Osteoblast (primary cell): Measurements from ENCODE around the gene DCTN5. TPM values are rescaled to one million over a fixed set of nuclear protein-coding genes. Genes with fewer than 3 reads are reported as not detected.
"Not testable (repeated sequence)": the region's sequence is repeated elsewhere in the genome, so short reads cannot be mapped to it uniquely, and the experiment has no call there.

Experiments
- DNase-seq: peaks from one replicate; pipeline ENCODE4 v3.0.0; 2011; ENCODE audit warnings: low spot score, mixed read lengths; ENCODE audit not compliant: insufficient read length; ENCODE audit errors: missing footprints
- H2AFZ ChIP-seq: 2 replicates; pipeline ENCODE4 v1.6.0; 2011; ENCODE audit warnings: mild to moderate bottlenecking, low read length
- H3K27ac ChIP-seq: 2 replicates; pipeline ENCODE4 v1.5.1; 2011; ENCODE audit warnings: mild to moderate bottlenecking, low read depth, low read length, moderate library complexity
- H3K27me3 ChIP-seq: 2 replicates; pipeline ENCODE4 v1.6.0; 2012; ENCODE audit warnings: mild to moderate bottlenecking, control low read depth, inconsistent platforms, low read length, moderate library complexity; ENCODE audit not compliant: insufficient read depth
- H3K36me3 ChIP-seq: 2 replicates; pipeline ENCODE4 v1.5.1; 2011; ENCODE audit warnings: mild to moderate bottlenecking, low read length, control low read depth, moderate library complexity; ENCODE audit not compliant: insufficient read depth
- H3K4me1 ChIP-seq: 2 replicates; pipeline ENCODE4 v1.5.1; 2011; ENCODE audit warnings: mild to moderate bottlenecking, low read length, control low read depth, moderate library complexity; ENCODE audit not compliant: insufficient read depth
- H3K4me2 ChIP-seq: 2 replicates; pipeline ENCODE4 v1.6.0; 2011; ENCODE audit warnings: mild to moderate bottlenecking, low read length; ENCODE audit not compliant: insufficient read depth
- H3K4me3 ChIP-seq: fragments of 200-600 bp; sonication (generic); 3 replicates; pipeline ENCODE4 v1.5.1; 2012; ENCODE audit warnings: mild to moderate bottlenecking, low read length, inconsistent platforms; ENCODE audit not compliant: insufficient read depth
- H3K79me2 ChIP-seq: 2 replicates; pipeline ENCODE4 v1.6.0; 2012; ENCODE audit warnings: mild to moderate bottlenecking, low read length, control low read depth, inconsistent platforms; ENCODE audit not compliant: insufficient read depth
- H3K9me3 ChIP-seq: 2 replicates; pipeline ENCODE4 v1.5.1; 2011; ENCODE audit warnings: low read depth, low read length, control low read depth
- H4K20me1 ChIP-seq: 2 replicates; pipeline ENCODE4 v1.6.0; 2012; ENCODE audit warnings: mild to moderate bottlenecking, low read length, control low read depth; ENCODE audit not compliant: insufficient read depth
- CTCF ChIP-seq: IDR thresholded peaks from 2 replicates; pipeline ENCODE4 v1.5.1; 2011; ENCODE audit warnings: mild to moderate bottlenecking, low read depth, low read length, moderate library complexity; ENCODE audit errors: extremely low read depth
- total RNA-seq: library from RNA; depleted of rRNA; stranded (reverse); fragments of >200 nt; gene quantifications from 2 replicates; pipeline ENCODE4 v1.2.3, GENCODE V29; 2012

DCTN5 gene
- total RNA-seq, 1 donor, result 35.5 TPM

GRCh38 chr16:23609929-23610328 lies 31.3 kb upstream of the DCTN5 start:
- H2AFZ ChIP-seq, result no peak overlapping the region
- no peaks in the 10 kb centered on the region for H3K79me2 ChIP-seq
- TF ChIP-seq CTCF, result no peak
- H3K27me3 ChIP-seq, result no peaks in the 10 kb centered on the region
- no peak overlapping the region for H3K4me3 ChIP-seq
- H3K9me3 ChIP-seq, result no peaks in the 10 kb centered on the region
- H3K4me2 ChIP-seq, result no peak overlapping the region
- H3K4me1 ChIP-seq, result peaks cover 16% of the 10 kb centered on the region
- no peak overlapping the region for H3K27ac ChIP-seq
- H4K20me1 ChIP-seq, result no peaks in the 10 kb centered on the region
- no peak for DNase-seq
- peaks cover 9% of the 10 kb centered on the region for H3K36me3 ChIP-seq

DNA sequence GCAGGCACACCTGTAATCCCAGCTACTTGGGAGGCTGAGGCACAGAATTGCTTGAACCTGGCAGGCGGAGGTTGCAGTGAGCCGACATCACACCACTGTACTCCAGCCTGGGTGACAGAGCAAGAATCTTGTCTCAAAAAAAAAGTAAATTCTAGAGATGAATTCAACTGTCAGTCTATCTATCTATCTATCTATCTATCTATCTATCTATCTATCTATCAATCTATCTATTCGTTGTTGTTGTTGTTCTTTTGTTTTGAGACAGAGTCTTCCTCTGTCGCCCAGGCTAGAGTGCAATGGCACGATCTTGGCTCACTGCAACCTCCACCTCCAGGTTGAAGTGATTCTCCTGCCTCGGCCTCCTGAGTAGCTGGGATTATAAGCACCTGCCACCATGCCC lies 30.4 kb upstream of the DCTN5 start:
- not testable (repeated sequence) for H2AFZ ChIP-seq, H3K79me2 ChIP-seq, H3K27me3 ChIP-seq, H3K4me3 ChIP-seq, H4K20me1 ChIP-seq, H3K9me3 ChIP-seq, H3K4me2 ChIP-seq, H3K36me3 ChIP-seq, DNase-seq, H3K27ac ChIP-seq
- H3K4me1 ChIP-seq, result peaks cover 16% of the 10 kb centered on the region

GRCh38 chr16:23611936-23612335 lies 29.3 kb upstream of the DCTN5 start:
- H2AFZ ChIP-seq, result no peak overlapping the region
- H4K20me1 ChIP-seq, result no peaks in the 10 kb centered on the region
- H3K9me3 ChIP-seq, result no peaks in the 10 kb centered on the region
- no peak for DNase-seq
- no peak overlapping the region for H3K27ac ChIP-seq
- H3K27me3 ChIP-seq, result no peaks in the 10 kb centered on the region
- H3K4me3 ChIP-seq, result no peak overlapping the region
- peaks cover 9% of the 10 kb centered on the region for H3K36me3 ChIP-seq
- no peaks in the 10 kb centered on the region for H3K79me2 ChIP-seq
- H3K4me1 ChIP-seq, result peaks cover 16% of the 10 kb centered on the region
- no peak for TF ChIP-seq CTCF
- H3K4me2 ChIP-seq, result no peak overlapping the region

GRCh38 chr16:23615805-23616204 lies 25.5 kb upstream of the DCTN5 start:
- TF ChIP-seq CTCF, result no peak
- no peaks in the 10 kb centered on the region for H3K27me3 ChIP-seq
- no peaks in the 10 kb centered on the region for H3K9me3 ChIP-seq
- H3K27ac ChIP-seq, result no peak overlapping the region
- no peak overlapping the region for H3K4me3 ChIP-seq
- no peaks in the 10 kb centered on the region for H4K20me1 ChIP-seq
- H3K4me1 ChIP-seq, result no peaks in the 10 kb centered on the region
- no peaks in the 10 kb centered on the region for H3K79me2 ChIP-seq
- DNase-seq, result no peak
- peaks cover 17% of the 10 kb centered on the region for H3K36me3 ChIP-seq
- no peak overlapping the region for H3K4me2 ChIP-seq
- H2AFZ ChIP-seq, result no peak overlapping the region
